Measurements from ENCODE around the gene KLF5.
"Not testable (repeated sequence)": the region's sequence is repeated elsewhere in the genome, so short reads cannot be mapped to it uniquely, and the experiment has no call there.

The KLF5 gene

GRCh38 chr13:73096638-73097037, 37.8 kb downstream of the KLF5 start (continued):
- TF ChIP-seq, protein P1, sequence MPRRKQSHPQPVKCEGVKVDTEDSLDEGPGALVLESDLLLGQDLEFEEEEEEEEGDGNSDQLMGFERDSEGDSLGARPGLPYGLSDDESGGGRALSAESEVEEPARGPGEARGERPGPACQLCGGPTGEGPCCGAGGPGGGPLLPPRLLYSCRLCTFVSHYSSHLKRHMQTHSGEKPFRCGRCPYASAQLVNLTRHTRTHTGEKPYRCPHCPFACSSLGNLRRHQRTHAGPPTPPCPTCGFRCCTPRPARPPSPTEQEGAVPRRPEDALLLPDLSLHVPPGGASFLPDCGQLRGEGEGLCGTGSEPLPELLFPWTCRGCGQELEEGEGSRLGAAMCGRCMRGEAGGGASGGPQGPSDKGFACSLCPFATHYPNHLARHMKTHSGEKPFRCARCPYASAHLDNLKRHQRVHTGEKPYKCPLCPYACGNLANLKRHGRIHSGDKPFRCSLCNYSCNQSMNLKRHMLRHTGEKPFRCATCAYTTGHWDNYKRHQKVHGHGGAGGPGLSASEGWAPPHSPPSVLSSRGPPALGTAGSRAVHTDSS (tag by site-specific recombination; IDR thresholded peaks at IDR 0.05) = no peak
- TF ChIP-seq, protein P2, sequence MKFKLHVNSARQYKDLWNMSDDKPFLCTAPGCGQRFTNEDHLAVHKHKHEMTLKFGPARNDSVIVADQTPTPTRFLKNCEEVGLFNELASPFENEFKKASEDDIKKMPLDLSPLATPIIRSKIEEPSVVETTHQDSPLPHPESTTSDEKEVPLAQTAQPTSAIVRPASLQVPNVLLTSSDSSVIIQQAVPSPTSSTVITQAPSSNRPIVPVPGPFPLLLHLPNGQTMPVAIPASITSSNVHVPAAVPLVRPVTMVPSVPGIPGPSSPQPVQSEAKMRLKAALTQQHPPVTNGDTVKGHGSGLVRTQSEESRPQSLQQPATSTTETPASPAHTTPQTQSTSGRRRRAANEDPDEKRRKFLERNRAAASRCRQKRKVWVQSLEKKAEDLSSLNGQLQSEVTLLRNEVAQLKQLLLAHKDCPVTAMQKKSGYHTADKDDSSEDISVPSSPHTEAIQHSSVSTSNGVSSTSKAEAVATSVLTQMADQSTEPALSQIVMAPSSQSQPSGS (tag by site-specific recombination; IDR thresholded peaks at IDR 0.05; ENCODE audit: low read depth) = no peak
- TF ChIP-seq BCL11A (tag by site-specific recombination; IDR thresholded peaks at IDR 0.05; ENCODE audit: low read depth) = no peak
- TF ChIP-seq ZNF664 (tag by site-specific recombination; IDR thresholded peaks at IDR 0.05) = no peak
- TF ChIP-seq MZF1 (tag by site-specific recombination; IDR thresholded peaks at IDR 0.05; ENCODE audit: borderline replicate concordance) = no peak
- TF ChIP-seq GLIS1 (tag by site-specific recombination; IDR thresholded peaks at IDR 0.05) = no peak

GRCh38 chr13:73100781-73101180, 42.0 kb downstream of the KLF5 start:
- H3K27ac ChIP-seq (ENCODE audit: extremely low read depth, low read depth, low read length); H3K36me3 ChIP-seq (ENCODE audit: control insufficient read depth in 2 of 2, insufficient read depth in 1 of 2, low read length in 2 of 2); H3K4me3 ChIP-seq (ENCODE audit: low read depth, low read length); POLR2A ChIA-PET; CTCF ChIA-PET; H3K4me1 ChIP-seq (ENCODE audit: control insufficient read depth, insufficient read depth, low read length); H3K9me3 ChIP-seq (ENCODE audit: control insufficient read depth, insufficient read depth, low read depth, low read length): not testable (repeated sequence)

DNA sequence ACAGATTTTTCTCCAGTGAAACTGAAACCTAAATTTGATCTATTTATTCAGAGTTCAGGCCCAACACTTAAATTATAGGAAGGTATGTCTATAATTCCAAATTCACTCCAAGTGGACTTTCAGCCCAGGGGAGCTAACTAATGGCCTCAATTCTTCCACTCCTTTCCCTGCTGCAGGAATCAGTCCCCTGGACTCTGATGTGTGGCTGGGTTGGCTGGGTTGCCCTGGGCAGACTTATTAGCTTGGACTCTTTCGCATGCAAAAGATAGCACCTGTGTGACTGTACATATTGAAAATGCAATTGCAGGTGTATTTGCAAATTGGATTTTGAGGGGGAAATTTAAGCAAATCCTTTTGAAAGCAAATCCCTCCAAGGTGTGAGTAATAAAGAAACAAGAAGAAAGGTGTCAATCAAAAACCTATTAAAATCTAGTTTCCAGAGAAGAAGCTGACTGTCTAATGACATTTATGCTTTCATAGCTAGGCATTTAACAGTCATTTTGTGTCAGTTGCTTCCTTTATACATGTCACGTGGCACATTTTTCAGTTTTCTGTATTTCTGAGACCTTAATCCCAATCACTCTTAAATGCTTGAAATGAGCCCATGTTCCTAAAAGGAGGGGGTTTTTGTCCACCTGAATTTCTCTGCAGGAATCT, 42.7 kb downstream of the KLF5 start:
- ChIA-PET POLR2A (no interaction called here), CTCF (no interaction called here)
- Histone ChIP-seq H3K36me3 (ENCODE audit: control insufficient read depth in 2 of 2, insufficient read depth in 1 of 2, low read length in 2 of 2) (no peaks in the 10 kb centered on the region), H3K4me3 (ENCODE audit: low read depth, low read length) (no peak overlapping the region), H3K9me3 (ENCODE audit: control insufficient read depth, insufficient read depth, low read depth, low read length) (no peaks in the 10 kb centered on the region), H3K27ac (ENCODE audit: extremely low read depth, low read depth, low read length) (no peak overlapping the region), H3K4me1 (ENCODE audit: control insufficient read depth, insufficient read depth, low read length) (no peaks in the 10 kb centered on the region)
- no peak for TF ChIP-seq KLF7 (tag by site-specific recombination; IDR thresholded peaks at IDR 0.05; ENCODE audit: borderline replicate concordance)
- no peak for TF ChIP-seq ZNF202 (tag by site-specific recombination; IDR thresholded peaks at IDR 0.05; ENCODE audit: borderline replicate concordance)
- no peak for TF ChIP-seq YY1 (tag by site-specific recombination; IDR thresholded peaks at IDR 0.05)
- no peak for TF ChIP-seq ZNF169 (tag by site-specific recombination; IDR thresholded peaks at IDR 0.05)
- TF ChIP-seq ZNF529 (tag by site-specific recombination; IDR thresholded peaks at IDR 0.05; ENCODE audit: insufficient replicate concordance) = no peak
- TF ChIP-seq ZNF548 (tag by site-specific recombination; IDR thresholded peaks at IDR 0.05) = no peak
- no peak for TF ChIP-seq ZNF654 (tag by site-specific recombination; IDR thresholded peaks at IDR 0.05; ENCODE audit: low read depth)
- TF ChIP-seq TRIM28 (IDR thresholded peaks at IDR 0.05; ENCODE audit: borderline replicate concordance, low read length) = no peak
- TF ChIP-seq ZNF37A (tag by site-specific recombination; IDR thresholded peaks at IDR 0.05) = no peak
- TF ChIP-seq ELK4 (IDR thresholded peaks at IDR 0.05; ENCODE audit: borderline replicate concordance, low read depth, low read length) = no peak

- ChIA-PET POLR2A (no interaction called here), CTCF (no interaction called here)
- H3K9me3 ChIP-seq (ENCODE audit: control insufficient read depth, insufficient read depth, low read depth, low read length) = no peaks in the 10 kb centered on the region
- no peak overlapping the region for H3K4me3 ChIP-seq (ENCODE audit: low read depth, low read length)
- no peaks in the 10 kb centered on the region for H3K4me1 ChIP-seq (ENCODE audit: control insufficient read depth, insufficient read depth, low read length)
- no peak overlapping the region for H3K27ac ChIP-seq (ENCODE audit: extremely low read depth, low read depth, low read length)
- TF ChIP-seq TCF7L2 (IDR thresholded peaks at IDR 0.05; ENCODE audit: borderline replicate concordance, low read depth, low read length) (0 out of 2 replicates have a peak, but pooled peaks have one; percentile 45), SCRT2 (tag by site-specific recombination; IDR thresholded peaks at IDR 0.05) (peak; percentile 55; the same call in 1 of the 2 replicates), ZNF658 (tag by site-specific recombination; IDR thresholded peaks at IDR 0.05) (no peak)
- H3K36me3 ChIP-seq (ENCODE audit: control insufficient read depth in 2 of 2, insufficient read depth in 1 of 2, low read length in 2 of 2) = no peaks in the 10 kb centered on the region
Measured at GRCh38 chr13:73103238-73103637, 44.4 kb downstream of the KLF5 start.
